GM19240 (cell line): ENCODE data around the gene SLC25A40.
A peak's percentile ranks its signal among the peaks of the same experiment; 100 is the strongest.
"Not testable (repeated sequence)": the region's sequence is repeated elsewhere in the genome, so short reads cannot be mapped to it uniquely, and the experiment has no call there.

ENCODE experiments used
- DNase-seq: peaks from one replicate; pipeline ENCODE4 v3.0.0; 2011; ENCODE audit warnings: low spot score; ENCODE audit not compliant: insufficient read length

Gene SLC25A40

DNA sequence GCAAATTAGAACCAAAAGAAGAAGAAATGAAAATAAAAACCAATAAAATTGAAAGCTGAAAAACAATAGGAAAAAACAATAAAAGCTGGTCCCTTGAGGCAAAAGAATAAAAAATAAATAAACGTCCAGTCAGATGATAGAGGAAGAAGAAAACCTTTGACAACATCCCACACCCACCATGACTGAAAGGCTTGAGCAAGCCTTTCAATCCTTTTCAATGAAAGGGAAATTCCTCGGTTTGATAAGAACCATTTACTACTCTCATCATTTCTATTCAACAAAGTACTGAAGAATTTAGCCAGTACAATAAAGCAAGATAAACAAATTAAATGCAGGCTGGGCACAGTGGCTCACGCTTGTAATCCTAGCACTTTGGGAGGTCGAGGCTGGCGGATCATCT, 3.8 kb downstream of the SLC25A40 start:
- DNase-seq, result no peak

DNA sequence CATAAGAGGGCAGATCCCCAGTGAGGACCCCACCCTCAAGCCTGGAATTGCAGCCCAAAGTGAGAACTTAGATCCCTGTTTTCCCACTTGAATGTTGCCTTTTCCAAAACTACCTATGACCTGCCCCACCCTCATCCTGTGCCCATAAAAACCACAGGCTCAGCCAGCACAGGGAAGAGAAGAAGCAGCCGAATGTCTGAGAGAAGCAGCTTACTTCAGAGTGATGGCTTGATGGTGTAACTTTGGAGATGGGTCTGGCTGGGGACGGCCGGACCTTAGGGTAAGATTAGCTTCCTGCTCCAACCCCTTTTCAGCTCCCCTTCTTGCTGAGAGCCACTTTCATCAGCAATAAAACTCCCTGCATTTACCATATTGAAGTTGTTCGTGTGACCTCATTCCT, 5.7 kb downstream of the SLC25A40 start:
- no peak for DNase-seq

DNA sequence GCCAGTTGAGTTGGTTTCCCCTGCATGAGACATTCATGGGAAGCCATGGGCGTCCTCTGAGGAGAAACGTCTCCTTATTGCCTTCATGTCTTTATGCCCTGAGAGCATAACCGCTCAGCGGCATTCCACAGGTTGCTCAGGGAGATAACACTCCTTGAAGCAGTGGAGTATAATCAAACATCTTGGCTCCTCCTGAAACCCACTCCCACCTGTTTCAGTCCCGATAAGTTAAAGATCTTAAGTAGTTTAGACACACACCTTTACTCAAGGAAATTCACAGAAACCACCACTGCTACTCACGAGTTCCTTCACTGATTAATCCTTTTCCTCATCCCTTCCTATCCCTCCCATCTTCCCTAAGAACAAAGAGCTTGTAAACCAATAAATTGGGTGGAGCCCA, 9.6 kb downstream of the SLC25A40 start:
- DNase-seq, result not testable (repeated sequence)

DNA sequence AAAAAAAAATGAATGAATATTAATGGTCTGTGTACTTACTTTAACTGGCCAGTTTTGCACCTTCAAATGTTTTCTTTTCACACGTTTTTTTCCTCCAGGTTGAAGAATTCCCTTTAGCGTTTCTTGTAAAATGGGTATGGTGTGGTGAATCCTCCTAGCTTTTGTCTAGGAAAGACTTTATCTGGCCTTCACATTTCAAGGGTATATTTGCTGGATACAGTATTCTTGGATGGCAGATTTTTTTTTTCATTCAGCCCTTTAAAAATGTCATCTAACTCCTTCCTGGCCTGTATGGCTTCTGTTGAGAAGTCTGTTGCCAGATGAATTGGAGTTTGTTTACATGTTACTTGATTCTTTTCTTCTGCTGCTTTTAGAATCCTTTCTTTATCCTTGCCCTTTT, 10.1 kb downstream of the SLC25A40 start:
- no peak for DNase-seq

DNA sequence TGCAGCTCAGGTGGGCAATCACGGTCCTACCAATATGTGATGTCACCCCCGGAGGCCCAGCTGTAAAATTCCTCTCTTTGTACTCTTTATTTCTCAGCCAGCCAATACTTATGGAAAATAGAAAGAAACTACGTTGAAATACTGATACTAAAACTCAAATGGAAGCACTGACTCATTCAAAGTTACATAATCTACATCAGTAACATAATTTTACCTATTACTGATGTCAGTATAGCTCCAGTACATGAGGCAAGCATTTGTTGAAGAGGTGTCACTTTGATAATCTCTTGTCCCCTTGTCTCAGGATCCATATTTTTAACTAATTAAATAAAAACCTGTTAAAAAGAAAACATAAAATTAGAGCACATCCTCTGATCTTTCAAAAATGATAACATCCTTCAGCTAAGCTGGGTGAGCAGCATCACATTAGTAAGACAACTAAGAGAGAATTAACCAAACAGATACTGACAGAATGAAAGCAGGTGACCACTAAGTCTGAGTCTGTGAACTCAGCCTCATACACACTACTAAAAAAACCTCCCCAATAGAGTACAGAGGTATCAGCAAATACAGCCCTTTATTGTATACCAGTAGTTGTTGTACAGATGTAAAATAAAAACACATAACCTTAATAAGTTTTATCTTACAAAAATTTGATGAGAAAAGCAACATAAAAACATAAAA, 17.6 kb downstream of the SLC25A40 start:
- DNase-seq, result no peak

DNA sequence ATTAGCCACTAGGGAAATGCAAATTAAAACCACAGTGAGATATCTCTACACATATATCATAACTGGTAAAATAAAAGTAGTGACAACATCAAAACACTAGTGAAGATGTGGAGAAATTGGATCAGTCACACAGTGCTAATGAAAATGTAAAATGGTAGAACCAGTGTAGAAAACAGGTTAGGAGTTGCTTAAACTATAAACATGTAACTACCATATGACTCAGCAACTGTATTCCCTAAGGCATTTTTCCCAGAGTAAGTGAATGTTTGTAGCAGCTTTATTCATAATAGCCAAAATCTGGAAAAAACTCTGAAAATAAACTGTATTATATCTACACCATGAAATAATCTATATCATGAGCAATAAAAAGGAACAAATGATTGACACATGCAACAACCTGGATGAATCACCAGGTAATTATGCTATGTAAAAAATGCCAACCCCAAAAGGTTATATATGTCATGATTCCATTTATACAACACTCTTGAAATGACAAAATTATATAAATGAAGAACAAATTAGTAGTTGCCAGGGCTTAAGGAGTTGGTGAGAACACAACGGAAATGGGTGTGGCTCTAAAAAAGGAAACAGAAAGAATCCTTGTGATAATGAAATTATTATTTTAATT, 22.8 kb downstream of the SLC25A40 start:
- no peak for DNase-seq

DNA sequence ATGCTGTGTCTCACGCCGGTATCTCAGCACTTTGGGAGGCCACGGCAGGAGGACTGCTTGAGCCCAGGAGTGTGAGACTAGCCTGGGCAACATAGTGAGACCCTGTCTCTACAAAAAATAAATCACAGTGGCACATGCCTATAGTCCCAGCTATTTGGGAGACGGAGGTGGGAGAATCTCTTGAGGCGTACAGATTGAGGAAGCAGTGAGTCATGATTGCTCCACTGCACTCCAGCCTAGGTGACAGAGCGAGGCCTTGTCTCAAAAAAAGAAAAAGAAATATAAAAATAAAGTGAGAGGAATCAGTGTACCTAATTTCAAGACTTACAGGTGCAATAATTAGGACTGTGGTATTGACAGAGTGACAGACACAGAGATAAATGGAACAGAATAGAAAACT, 23.9 kb downstream of the SLC25A40 start:
- DNase-seq, result no peak

DNA sequence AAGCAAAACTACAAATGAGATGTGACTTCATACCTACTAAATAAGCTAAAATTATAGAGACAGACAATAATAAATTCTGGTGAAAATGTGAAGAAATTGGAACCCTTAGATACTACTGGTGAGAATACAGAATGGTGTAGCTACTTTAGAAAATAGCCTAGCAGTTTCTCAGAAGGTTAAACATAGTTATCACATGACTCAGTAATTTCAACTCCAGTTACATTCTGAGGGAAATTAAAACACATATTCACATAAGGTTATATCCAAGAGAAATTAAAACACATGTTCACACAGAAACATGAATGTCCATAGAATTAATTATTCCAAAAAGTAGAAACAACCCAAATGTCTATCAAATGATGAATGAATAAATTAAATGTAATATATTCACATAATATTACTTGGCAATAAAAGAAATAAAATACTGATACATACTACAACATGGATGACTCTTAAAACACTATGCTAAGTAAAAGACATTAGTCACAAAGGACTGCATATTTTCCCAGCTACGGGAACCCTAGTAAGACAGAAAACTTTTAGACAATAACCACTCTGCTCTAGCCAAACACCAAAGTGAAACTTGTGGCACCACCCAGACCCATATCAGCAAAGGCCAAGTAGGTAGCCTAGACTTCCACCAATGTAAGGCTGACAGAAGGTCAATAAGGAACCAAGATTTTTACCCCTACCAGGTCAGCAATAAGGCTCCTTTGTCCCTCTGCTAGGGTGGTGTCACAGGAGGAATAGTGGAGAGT, 25.1 kb downstream of the SLC25A40 start:
- DNase-seq, result no peak

DNA sequence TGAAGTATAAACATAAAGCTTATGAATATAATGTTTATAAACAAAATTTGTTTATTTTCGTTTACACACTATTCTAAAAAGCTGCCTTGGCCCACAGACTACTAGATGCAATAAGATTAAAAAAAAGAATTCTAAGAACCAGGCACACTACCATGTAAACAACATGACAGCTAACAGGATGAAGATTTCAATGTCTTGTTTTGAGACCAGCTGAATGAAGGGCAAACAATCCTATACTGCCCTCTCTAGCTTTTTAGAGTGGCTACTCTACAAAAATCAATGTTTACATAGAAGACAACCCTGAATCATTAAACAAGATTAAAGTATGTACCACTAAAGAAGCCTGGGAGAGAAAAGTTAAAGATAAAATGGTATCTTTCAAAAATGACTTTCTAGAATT, 38.6 kb downstream of the SLC25A40 start:
- no peak for DNase-seq

DNA sequence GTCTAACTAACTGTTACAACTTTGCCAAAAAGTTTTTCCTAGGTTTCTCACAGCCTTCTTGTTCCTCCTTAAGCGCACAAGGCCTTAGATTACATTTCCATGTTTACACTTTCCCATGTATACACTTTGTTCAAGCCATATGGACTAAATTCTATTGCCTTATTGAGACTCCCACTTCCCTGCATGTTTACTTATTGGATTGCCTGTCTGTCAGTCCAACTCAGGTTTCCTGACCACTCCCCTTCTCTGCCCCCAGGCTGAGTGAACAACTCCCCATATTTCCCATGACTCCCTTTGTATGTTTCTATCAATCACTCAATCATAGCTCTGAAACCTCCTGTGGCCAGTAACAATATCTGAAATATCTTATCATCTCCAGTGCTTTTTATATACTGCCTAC, 43.0 kb downstream of the SLC25A40 start:
- DNase-seq, result no peak

DNA sequence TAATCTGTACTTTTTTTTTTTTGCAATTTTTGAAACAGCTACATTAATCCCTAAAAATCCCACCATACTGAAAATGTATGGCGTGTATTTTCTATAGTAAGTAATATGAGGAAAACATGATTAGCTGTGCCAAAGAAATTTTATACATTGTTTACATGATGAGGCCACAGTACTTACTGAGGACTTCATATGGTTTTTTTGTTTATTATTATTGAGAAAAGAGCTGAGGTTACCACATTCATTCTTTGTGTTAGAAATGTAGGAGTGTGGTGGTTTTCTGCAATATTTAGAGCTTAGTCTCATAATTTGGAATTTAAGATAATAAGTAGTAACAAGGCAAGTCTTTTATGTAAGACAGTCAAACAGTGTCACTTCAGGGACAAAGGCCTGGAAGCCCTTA, 45.1 kb downstream of the SLC25A40 start:
- DNase-seq, result no peak

DNA sequence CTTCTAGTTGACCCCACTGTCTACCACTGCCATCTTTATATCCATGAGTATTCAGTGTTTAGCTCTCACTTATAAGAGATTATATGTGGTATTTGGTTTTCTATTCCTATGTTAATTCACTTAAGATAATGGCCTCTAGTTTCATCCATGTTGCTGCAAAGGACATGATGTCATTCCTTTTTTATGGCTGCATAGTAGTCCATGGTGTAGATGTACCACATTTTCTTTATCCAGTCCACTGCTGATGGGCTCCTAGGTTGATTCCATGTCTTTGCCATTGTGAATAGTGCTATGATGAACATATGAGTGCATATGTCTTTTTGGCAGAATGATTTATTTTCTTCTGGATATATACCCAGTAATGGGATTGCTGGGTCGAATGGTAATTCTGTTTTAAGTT, 47.8 kb downstream of the SLC25A40 start:
- not testable (repeated sequence) for DNase-seq

DNA sequence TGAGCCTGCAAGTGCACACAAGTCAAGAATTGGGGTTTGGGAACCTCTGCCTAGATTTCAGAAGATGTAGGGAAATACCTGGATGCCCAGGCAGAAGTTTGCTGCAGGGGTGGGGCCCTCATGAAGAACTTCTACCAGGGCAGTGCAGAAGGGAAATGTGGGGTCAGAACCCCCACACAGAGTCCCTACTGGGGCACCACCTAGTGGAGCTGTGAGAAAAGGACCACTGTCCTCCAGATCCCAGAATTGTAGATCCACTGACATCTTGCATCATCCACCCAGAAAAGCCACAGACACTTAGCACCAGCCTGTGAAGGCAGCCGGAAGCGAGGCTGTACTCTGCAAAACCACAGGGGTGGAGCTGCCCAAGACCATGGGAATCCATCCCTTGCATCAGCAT, 50.8 kb downstream of the SLC25A40 start:
- not testable (repeated sequence) for DNase-seq

DNA sequence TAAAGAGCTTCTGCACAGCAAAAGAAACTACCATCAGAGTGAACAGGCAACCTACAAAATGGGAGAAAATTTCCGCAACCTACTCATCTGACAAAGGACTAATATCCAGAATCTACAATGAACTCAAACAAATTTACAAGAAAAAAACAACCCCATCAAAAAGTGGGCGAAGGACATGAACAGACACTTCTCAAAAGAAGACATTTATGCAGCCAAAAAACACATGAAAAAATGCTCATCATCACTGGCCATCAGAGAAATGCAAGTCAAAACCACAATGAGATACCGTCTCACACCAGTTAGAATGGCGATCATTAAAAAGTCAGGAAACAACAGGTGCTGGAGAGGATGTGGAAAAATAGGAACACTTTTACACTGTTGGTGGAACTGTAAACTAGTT, 54.1 kb downstream of the SLC25A40 start:
- DNase-seq, result not testable (repeated sequence)

DNA sequence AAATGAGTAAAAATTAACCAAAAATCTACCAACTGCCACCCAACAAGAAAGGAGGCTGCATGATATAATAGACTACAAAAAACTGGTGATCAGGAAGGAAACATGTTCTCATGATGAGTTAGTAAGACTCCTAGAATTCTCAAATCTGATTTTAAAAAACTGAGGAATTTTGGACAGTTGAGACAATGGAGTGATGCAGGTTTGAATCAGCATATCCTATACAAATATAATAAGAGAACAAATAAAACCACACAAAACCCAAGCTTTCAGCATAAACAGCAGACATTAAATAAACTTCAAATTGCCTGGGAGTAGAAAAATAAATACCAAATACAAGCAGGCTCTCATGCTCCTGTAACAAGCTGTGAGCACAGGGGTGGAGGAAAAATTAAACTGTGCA, 57.8 kb downstream of the SLC25A40 start:
- no peak for DNase-seq

DNA sequence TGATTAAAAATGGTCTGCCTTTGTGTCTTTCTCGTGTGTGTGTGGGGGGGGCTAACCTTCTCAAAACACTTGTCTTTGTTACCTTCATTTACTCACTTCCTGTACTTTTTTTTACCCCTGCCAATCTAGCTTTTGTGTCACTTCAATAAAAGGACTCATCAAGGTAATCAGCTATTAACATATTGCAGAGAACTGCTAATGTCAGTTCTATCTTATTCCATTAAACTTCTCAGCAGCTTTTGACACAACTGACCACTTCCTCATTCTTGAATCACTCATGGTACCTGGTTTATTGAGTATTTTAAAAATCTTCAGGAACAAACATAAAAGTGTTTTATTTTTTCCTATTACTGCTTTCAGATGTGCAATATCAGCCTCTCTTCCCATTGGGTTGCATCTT, 59.8 kb downstream of the SLC25A40 start:
- no peak for DNase-seq

DNA sequence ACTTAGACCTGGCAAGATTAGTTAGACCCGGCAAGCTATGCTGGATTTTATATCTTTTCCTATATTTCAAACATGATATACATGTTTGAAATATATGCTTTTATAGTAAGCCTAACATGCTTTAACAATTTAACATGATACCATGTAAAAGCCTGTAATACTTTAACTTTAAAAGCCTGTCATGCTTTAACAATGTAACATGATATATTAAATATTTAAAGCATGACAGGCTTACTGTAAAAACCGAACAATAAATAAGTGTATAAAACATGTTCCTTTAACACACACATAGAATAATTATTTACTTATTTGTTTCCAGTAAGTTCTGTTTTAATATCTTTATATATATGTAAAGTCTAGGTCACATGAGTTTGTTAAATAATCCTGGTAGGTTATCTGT, 65.4 kb downstream of the SLC25A40 start:
- no peak for DNase-seq

DNA sequence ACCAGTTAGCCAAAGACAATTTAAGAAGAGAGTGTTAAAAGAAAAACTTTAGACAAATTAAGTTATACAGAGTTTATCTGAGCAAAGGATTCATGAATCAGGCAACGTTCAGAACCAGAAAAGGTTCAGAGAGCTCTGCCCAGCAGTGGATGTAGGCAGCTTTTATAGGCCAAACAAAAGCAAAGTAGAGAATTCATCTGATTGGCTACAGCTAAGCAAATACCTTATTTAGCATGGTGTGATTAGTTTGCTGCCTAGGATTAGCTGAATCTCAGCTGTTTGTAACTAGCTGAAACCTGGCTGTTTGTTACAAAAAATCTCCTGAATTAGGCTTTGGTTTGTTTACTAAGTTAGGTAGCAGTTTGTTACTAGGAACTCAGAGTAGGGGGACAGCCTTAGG, 66.0 kb downstream of the SLC25A40 start:
- DNase-seq, result no peak

DNA sequence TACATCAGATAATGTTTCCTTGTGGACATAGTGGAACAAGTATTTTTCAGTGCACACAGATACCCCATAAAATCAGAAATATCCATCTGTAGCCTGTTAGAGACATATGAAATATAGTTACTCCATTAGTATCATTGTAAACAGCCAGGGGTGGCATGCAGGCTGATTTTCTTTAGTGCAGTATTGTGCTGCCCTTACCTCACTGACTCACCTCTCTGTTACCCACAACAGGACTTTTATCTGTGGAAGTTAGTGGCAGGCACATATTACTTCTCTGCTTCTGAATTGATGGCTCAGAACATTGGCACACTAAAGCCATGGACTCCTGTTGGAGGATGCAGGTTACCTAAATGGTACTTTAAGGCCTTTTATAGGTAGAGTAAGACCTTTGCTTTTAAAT, 70.0 kb downstream of the SLC25A40 start:
- no peak for DNase-seq

DNA sequence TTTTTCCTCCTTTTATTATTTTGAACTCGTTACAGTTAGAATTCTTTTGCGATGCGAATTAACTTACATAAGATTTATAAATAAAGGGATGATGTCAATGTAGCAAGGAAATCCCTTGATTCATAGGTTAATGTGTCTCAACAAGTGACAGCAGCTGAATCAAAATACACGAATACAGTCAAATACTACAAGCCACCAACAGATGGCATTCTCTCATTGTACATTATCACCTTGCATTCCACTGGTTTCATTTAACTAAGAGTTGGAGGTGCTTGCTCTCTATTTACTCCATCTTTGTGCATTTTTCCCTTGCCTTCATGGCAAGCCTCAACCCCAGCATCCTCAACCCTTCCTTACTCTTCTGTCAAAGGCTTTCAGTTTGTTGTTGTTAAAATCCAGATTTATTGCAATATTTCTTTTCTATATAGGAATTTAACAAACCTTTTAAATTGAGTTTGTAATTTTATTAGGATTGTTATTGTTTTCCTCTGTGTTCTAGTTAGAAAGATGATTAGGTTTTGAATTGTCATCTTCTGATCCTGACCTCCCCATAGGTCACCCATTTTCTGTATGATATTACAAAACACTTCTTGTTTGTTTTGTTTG, 78.3 kb downstream of the SLC25A40 start:
- peak; percentile 3 for DNase-seq

DNA sequence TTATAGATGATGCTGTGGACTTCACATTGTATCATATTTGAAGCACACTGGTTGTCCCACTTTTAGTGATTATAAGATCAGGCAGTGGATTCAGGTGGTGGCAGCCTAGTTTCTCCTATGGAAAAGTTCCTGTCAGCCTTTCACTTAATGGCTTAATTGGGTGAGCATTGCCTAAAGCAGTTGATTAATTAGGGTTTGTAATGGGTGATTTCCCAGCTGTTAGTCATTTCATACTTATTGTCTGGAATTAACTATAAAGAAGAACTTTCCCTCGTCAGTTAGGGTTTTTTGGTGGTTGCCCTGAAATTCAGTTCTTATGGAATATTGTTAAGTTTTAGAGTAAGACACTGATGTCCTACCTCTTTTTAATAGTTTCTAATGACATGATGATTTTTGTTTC, 78.8 kb downstream of the SLC25A40 start:
- DNase-seq, result no peak

DNA sequence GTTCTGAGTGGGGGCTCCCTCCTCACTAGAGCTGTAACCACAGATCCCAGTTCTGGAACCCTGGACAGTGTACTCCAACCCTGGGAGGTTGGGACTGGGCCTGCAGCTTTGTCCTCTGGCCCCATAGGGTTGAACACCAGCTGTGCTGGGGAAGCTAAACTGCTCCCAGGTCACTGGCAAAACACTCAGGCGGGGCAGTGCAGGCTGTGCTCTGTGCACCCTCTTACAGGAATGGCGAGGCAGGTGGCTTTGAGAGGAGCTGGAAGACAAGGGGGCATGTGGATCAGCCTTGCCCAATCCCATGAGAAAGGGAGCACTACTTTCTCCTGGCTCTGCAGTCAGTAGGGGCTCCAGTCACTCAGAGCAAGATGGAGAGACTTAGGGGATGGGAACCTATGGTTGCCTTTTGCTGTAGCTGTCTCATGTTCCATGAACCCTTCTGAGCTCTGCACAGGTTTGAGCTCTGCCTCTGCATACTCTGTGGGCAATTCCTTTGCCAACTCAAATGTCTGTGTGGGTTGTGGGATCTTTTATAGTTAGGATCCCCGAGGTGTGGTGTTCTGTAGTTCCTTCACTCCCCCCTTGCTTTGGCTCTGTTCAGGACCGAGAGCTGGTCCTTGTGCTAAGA, 90.7 kb downstream of the SLC25A40 start:
- no peak for DNase-seq
